ENCODE data around the gene ABCD1.

The ABCD1 gene

DNA sequence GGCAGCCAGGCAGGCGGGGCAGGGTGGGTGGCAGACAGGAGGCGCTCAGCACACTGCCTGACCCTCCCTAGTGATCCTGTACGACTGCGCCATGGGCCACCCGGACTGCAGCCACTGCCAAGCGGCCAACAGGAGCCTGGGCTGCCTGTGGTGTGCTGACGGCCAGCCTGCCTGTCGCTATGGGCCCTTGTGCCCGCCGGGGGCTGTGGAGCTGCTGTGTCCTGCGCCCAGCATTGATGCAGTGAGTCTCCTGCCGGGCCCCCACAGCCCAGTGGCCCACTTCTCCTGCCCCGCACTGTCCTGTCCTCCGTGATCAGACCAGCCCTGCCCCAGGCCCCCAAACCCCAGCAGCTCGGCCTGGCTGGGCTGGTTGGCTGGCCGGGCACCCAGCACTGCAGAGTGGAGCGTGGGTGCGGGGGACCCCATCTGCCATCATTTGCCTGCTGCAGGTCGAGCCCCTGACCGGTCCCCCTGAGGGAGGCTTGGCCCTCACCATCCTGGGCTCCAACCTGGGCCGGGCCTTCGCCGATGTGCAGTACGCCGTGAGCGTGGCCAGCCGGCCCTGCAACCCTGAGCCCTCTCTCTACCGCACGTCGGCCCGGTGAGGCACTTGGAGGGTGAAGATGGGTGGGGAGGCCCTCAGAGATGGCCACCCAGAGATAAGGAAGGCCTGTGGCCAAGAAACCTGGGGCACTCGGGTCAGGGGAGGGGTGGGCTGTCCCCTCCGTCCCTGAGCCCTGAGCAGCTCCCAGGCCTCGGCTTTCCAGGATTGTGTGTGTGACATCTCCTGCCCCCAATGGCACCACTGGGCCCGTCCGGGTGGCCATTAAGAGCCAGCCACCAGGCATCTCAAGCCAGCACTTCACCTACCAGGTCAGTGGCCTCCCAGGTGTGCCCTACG lies 47.0 kb downstream of the ABCD1 start:
- H3K27me3 Mint-ChIP-seq (ENCODE audit: low read depth), result no peaks in the 10 kb centered on the region
- H3K4me3 Mint-ChIP-seq, result no peak overlapping the region
- peaks cover under 1% of the 10 kb centered on the region for H3K4me1 Mint-ChIP-seq
- H3K9me3 Mint-ChIP-seq, result no peaks in the 10 kb centered on the region
- no peaks in the 10 kb centered on the region for H3K36me3 Mint-ChIP-seq (ENCODE audit: low read depth)
- TF ChIP-seq, protein P1, sequence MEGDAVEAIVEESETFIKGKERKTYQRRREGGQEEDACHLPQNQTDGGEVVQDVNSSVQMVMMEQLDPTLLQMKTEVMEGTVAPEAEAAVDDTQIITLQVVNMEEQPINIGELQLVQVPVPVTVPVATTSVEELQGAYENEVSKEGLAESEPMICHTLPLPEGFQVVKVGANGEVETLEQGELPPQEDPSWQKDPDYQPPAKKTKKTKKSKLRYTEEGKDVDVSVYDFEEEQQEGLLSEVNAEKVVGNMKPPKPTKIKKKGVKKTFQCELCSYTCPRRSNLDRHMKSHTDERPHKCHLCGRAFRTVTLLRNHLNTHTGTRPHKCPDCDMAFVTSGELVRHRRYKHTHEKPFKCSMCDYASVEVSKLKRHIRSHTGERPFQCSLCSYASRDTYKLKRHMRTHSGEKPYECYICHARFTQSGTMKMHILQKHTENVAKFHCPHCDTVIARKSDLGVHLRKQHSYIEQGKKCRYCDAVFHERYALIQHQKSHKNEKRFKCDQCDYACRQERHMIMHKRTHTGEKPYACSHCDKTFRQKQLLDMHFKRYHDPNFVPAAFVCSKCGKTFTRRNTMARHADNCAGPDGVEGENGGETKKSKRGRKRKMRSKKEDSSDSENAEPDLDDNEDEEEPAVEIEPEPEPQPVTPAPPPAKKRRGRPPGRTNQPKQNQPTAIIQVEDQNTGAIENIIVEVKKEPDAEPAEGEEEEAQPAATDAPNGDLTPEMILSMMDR (IDR thresholded peaks at IDR 0.05; ENCODE audit: unreplicated experiment in 3 of 3), result no peak
- no peak overlapping the region for H3K27ac Mint-ChIP-seq

DNA sequence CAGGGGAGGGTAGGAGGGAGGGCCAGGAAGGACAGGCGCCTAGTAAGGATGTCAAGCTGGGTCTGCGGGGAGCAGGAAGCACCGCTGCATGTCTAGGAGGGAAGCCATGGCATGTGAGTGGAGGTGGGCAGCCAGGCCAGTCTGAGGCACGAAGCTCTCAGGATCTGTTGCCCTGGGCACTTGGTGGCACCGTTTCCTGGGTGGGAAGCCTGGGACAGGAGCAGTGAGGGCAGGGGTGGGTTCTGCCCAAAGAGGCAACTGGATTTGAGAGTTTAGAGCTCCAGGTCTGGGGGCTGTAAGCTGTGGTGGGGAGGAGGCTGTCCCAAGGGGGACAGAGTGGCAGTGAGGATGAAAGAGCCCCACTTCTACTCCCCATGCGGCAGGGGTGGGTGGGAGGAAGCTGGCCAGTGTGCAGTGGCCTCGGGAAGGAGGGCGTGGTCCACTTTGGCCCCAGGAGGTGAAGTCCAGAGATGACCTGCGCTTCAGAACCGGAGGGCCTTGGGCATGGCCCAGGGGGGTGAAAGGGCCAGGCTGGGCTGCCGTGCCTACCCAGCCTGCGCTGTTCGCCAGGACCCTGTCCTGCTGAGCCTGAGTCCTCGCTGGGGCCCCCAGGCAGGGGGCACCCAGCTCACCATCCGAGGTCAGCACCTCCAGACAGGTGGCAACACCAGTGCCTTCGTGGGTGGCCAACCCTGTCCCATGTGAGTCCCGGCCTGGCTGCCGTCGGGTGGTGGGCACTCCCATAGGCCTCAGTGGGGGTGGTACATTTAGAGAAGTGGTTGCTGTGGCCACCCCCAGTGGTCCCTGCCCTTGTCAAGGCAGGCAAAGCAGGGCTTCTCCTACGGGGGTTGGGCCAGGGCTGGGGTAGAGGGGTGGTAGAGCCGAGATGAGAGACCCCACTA lies 47.9 kb downstream of the ABCD1 start:
- Mint-ChIP-seq H3K27me3 (ENCODE audit: low read depth) (no peaks in the 10 kb centered on the region), H3K4me3 (no peak overlapping the region), H3K27ac (no peak overlapping the region), H3K4me1 (no peaks in the 10 kb centered on the region), H3K36me3 (ENCODE audit: low read depth) (no peaks in the 10 kb centered on the region), H3K9me3 (no peaks in the 10 kb centered on the region)
- TF ChIP-seq, protein P1 (IDR thresholded peaks at IDR 0.05; ENCODE audit: unreplicated experiment in 3 of 3), result no peak

GRCh38 chrX:153773218-153773611 lies 48.6 kb downstream of the ABCD1 start:
- H3K9me3 Mint-ChIP-seq, result no peaks in the 10 kb centered on the region
- no peak overlapping the region for H3K27ac Mint-ChIP-seq
- no peaks in the 10 kb centered on the region for H3K36me3 Mint-ChIP-seq (ENCODE audit: low read depth)
- TF ChIP-seq, protein P1 (IDR thresholded peaks at IDR 0.05; ENCODE audit: unreplicated experiment in 3 of 3), result no peak
- no peak overlapping the region for H3K4me3 Mint-ChIP-seq
- H3K4me1 Mint-ChIP-seq, result no peaks in the 10 kb centered on the region
- H3K27me3 Mint-ChIP-seq (ENCODE audit: low read depth), result no peaks in the 10 kb centered on the region

DNA sequence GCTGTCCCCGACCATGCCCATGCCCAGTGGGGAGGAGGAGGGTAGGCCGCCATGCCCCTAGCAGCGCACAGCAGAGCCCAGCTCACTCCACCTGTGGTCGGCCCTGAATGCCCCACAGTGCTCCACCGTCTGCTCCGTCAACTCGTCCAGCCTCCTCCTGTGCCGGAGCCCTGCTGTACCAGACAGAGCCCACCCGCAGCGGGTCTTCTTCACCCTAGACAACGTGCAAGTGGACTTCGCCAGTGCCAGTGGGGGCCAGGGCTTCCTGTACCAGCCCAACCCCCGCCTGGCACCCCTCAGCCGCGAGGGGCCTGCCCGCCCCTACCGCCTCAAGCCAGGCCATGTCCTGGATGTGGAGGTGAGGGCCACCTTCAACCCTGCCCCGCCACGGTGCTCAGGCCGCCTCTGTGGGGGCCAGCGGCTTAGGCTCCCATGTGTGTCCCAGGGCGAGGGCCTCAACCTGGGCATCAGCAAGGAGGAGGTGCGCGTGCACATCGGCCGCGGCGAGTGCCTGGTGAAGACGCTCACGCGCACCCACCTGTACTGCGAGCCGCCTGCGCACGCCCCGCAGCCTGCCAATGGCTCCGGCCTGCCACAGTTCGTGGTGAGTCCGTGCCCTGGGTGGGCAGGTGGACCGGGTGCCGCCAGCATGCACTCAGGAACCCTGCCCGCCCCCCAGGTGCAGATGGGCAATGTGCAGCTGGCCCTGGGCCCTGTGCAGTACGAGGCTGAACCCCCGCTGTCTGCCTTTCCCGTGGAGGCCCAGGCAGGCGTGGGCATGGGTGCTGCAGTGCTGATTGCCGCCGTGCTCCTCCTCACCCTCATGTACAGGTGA lies 49.3 kb downstream of the ABCD1 start:
- H3K9me3 Mint-ChIP-seq, result no peaks in the 10 kb centered on the region
- H3K27me3 Mint-ChIP-seq (ENCODE audit: low read depth), result no peaks in the 10 kb centered on the region
- H3K27ac Mint-ChIP-seq, result no peak overlapping the region
- no peaks in the 10 kb centered on the region for H3K4me1 Mint-ChIP-seq
- TF ChIP-seq, protein P1 (IDR thresholded peaks at IDR 0.05; ENCODE audit: unreplicated experiment in 3 of 3), result no peak
- no peaks in the 10 kb centered on the region for H3K36me3 Mint-ChIP-seq (ENCODE audit: low read depth)
- H3K4me3 Mint-ChIP-seq, result no peak overlapping the region

- TF ChIP-seq, protein P1 (IDR thresholded peaks at IDR 0.05; ENCODE audit: unreplicated experiment in 3 of 3), result no peak
- peaks cover 2% of the 10 kb centered on the region for H3K27me3 Mint-ChIP-seq (ENCODE audit: low read depth)
- H3K9me3 Mint-ChIP-seq, result peaks cover under 1% of the 10 kb centered on the region
- H3K27ac Mint-ChIP-seq, result no peak overlapping the region
- peaks cover 2% of the 10 kb centered on the region for H3K4me1 Mint-ChIP-seq
- H3K36me3 Mint-ChIP-seq (ENCODE audit: low read depth), result no peaks in the 10 kb centered on the region
- no peak overlapping the region for H3K4me3 Mint-ChIP-seq
Measured at GRCh38 chrX:153774576-153775292, 50.1 kb downstream of the ABCD1 start.

All from nephron (organoid).